IPS DF 6.9 (cell line): ENCODE measurements around the gene IL23R.

Experiments used
- DNase-seq: peaks from one replicate; pipeline ENCODE4 v3.0.0-alpha.2; 2013; ENCODE audit warnings: low read depth, low spot score
- H3K27ac ChIP-seq: one replicate; pipeline ENCODE4 v1.5.1; 2013; ENCODE audit warnings: low read length, control low read depth
- H3K27me3 ChIP-seq: 2 replicates; pipeline ENCODE4 v1.6.1; 2013; ENCODE audit warnings: mild to moderate bottlenecking, low read length; ENCODE audit not compliant: control insufficient read depth, insufficient read depth
- H3K36me3 ChIP-seq: 2 replicates; pipeline ENCODE4 v1.6.1; 2013; ENCODE audit warnings: low read length; ENCODE audit not compliant: control insufficient read depth, insufficient read depth
- H3K4me1 ChIP-seq: 2 replicates; pipeline ENCODE4 v1.6.1; 2013; ENCODE audit warnings: low read length; ENCODE audit not compliant: control insufficient read depth, insufficient read depth
- H3K4me3 ChIP-seq: 2 replicates; pipeline ENCODE4 v1.5.1; 2013; ENCODE audit warnings: mild to moderate bottlenecking, low read length
- H3K9me3 ChIP-seq: 2 replicates; pipeline ENCODE4 v1.6.1; 2013; ENCODE audit warnings: low read length, inconsistent platforms; ENCODE audit not compliant: control insufficient read depth, insufficient read depth
- WGBS: extraction: QIAGEN DNeasy Blood & Tissue Kit; methylation state at CpG from one replicate; pipeline ENCODE4 v1.1.7; 2013; ENCODE audit warnings: mixed read lengths, missing lambda C conversion rate; ENCODE audit not compliant: insufficient read length, insufficient coverage; 5-methylcytosine and 5-hydroxymethylcytosine counted together

Gene IL23R

GRCh38 chr1:67148516-67149178, 17.6 kb upstream of the IL23R start:
- no CpG with 5 or more reads among the region's 6 CpGs for WGBS
- Histone ChIP-seq H3K9me3 (no peaks in the 10 kb centered on the region), H3K27me3 (no peaks in the 10 kb centered on the region), H3K4me3 (no peak overlapping the region), H3K36me3 (no peaks in the 10 kb centered on the region), H3K4me1 (no peaks in the 10 kb centered on the region), H3K27ac (no peak overlapping the region)
- DNase-seq, result no peak

- H3K27me3 ChIP-seq, result no peaks in the 10 kb centered on the region
- no peak overlapping the region for H3K4me3 ChIP-seq
- H3K4me1 ChIP-seq, result no peaks in the 10 kb centered on the region
- no peaks in the 10 kb centered on the region for H3K36me3 ChIP-seq
- peak; percentile 48 for DNase-seq
- H3K27ac ChIP-seq, result no peak overlapping the region
- no CpG with 5 or more reads among the region's 9 CpGs for WGBS
- H3K9me3 ChIP-seq, result no peaks in the 10 kb centered on the region
Observed at GRCh38 chr1:67149179-67149770, 17.0 kb upstream of the IL23R start.

GRCh38 chr1:67150931-67151330, 15.3 kb upstream of the IL23R start:
- Histone ChIP-seq H3K36me3 (no peaks in the 10 kb centered on the region), H3K27me3 (no peaks in the 10 kb centered on the region), H3K9me3 (no peaks in the 10 kb centered on the region), H3K4me3 (no peak overlapping the region), H3K4me1 (no peaks in the 10 kb centered on the region), H3K27ac (no peak overlapping the region)
- WGBS, result no CpG with 5 or more reads among the region's 4 CpGs
- no peak for DNase-seq

- no peak for DNase-seq
- no peaks in the 10 kb centered on the region for H3K4me1 ChIP-seq
- no CpG with 5 or more reads among the region's 2 CpGs for WGBS
- H3K36me3 ChIP-seq, result no peaks in the 10 kb centered on the region
- H3K27ac ChIP-seq, result no peak overlapping the region
- no peaks in the 10 kb centered on the region for H3K27me3 ChIP-seq
- no peak overlapping the region for H3K4me3 ChIP-seq
- H3K9me3 ChIP-seq, result no peaks in the 10 kb centered on the region
Observed at GRCh38 chr1:67158401-67158800, 7.9 kb upstream of the IL23R start.

GRCh38 chr1:67159233-67159632, 7.0 kb upstream of the IL23R start:
- H3K4me1 ChIP-seq, result no peaks in the 10 kb centered on the region
- DNase-seq, result no peak
- H3K4me3 ChIP-seq, result no peak overlapping the region
- H3K36me3 ChIP-seq, result no peaks in the 10 kb centered on the region
- H3K27ac ChIP-seq, result no peak overlapping the region
- no CpG with 5 or more reads among the region's 2 CpGs for WGBS
- no peaks in the 10 kb centered on the region for H3K9me3 ChIP-seq
- no peaks in the 10 kb centered on the region for H3K27me3 ChIP-seq

GRCh38 chr1:67162954-67163353, 3.3 kb upstream of the IL23R start:
- no peak overlapping the region for H3K27ac ChIP-seq
- no peaks in the 10 kb centered on the region for H3K4me1 ChIP-seq
- H3K36me3 ChIP-seq, result no peaks in the 10 kb centered on the region
- H3K9me3 ChIP-seq, result no peaks in the 10 kb centered on the region
- DNase-seq, result no peak
- no peaks in the 10 kb centered on the region for H3K27me3 ChIP-seq
- WGBS, result no CpG with 5 or more reads among the region's 2 CpGs
- H3K4me3 ChIP-seq, result no peak overlapping the region

- DNase-seq, result no peak
- no CpG with 5 or more reads among the region's 4 CpGs for WGBS
Observed at GRCh38 chr1:67165468-67166041, 699 bp upstream of the IL23R start.

GRCh38 chr1:67169496-67169895, 3.2 kb downstream of the IL23R start:
- H3K9me3 ChIP-seq, result no peaks in the 10 kb centered on the region
- DNase-seq, result no peak
- H3K4me1 ChIP-seq, result no peaks in the 10 kb centered on the region
- H3K4me3 ChIP-seq, result no peak overlapping the region
- no peak overlapping the region for H3K27ac ChIP-seq
- H3K36me3 ChIP-seq, result no peaks in the 10 kb centered on the region
- WGBS, result no CpG with 5 or more reads among the region's 2 CpGs
- no peaks in the 10 kb centered on the region for H3K27me3 ChIP-seq

More at GRCh38 chr1:67165468-67166041, 699 bp upstream of the IL23R start:
- Histone ChIP-seq H3K27me3 (no peaks in the 10 kb centered on the region), H3K27ac (no peak overlapping the region), H3K36me3 (no peaks in the 10 kb centered on the region), H3K9me3 (no peaks in the 10 kb centered on the region), H3K4me3 (no peak overlapping the region), H3K4me1 (no peaks in the 10 kb centered on the region)

- H3K27ac ChIP-seq, result no peak overlapping the region
- no peak for DNase-seq
- no peak overlapping the region for H3K4me3 ChIP-seq
- H3K36me3 ChIP-seq, result no peaks in the 10 kb centered on the region
- no peaks in the 10 kb centered on the region for H3K9me3 ChIP-seq
- no CpG with 5 or more reads among the region's 3 CpGs for WGBS
- H3K27me3 ChIP-seq, result no peaks in the 10 kb centered on the region
- H3K4me1 ChIP-seq, result no peaks in the 10 kb centered on the region
Observed at GRCh38 chr1:67169932-67170331, 3.7 kb downstream of the IL23R start.

- WGBS, result no CpG with 5 or more reads among the region's 2 CpGs
- Histone ChIP-seq H3K27me3 (no peaks in the 10 kb centered on the region), H3K9me3 (no peaks in the 10 kb centered on the region), H3K27ac (no peak overlapping the region), H3K4me3 (no peak overlapping the region), H3K4me1 (no peaks in the 10 kb centered on the region), H3K36me3 (no peaks in the 10 kb centered on the region)
- no peak for DNase-seq
Observed at GRCh38 chr1:67170751-67171573, 4.7 kb downstream of the IL23R start.
